SK-N-SH treated with all-trans-retinoic acid at 6 μM for 48 hours (cell line): Measurements from ENCODE around the gene AK3.

ENCODE experiments used
- ARNTL ChIP-seq: fragments of 450-650 bp; formaldehyde crosslinking; IDR thresholded peaks from 2 replicates; pipeline ENCODE4 v1.5.0; 2020; ENCODE audit warnings: low read depth, mild to moderate bottlenecking, moderate library complexity, borderline replicate concordance
- BACH2 ChIP-seq: fragments of 250-450 bp; sonication (Bioruptor Pico); IDR thresholded peaks from 2 replicates; pipeline ENCODE4 v1.9.0; 2021; ENCODE audit warnings: mild to moderate bottlenecking, borderline replicate concordance
- CREB5 ChIP-seq: fragments of 250-450 bp; sonication (Bioruptor Pico); IDR thresholded peaks from 2 replicates; pipeline ENCODE4 v1.5.1; 2020; ENCODE audit warnings: low read depth, mild to moderate bottlenecking, moderate library complexity
- GLIS3 ChIP-seq: fragments of 250-450 bp; sonication (Bioruptor Pico); IDR thresholded peaks from 2 replicates; pipeline ENCODE4 v1.5.0; 2020; ENCODE audit warnings: mild to moderate bottlenecking, moderate library complexity
- ISL1 ChIP-seq: fragments of 250-450 bp; sonication (Bioruptor Pico); IDR thresholded peaks from 2 replicates; pipeline ENCODE4 v2.1.2; 2022; ENCODE audit warnings: mild to moderate bottlenecking, moderate library complexity
- OSR1 ChIP-seq: fragments of 250-450 bp; sonication (Bioruptor Pico); IDR thresholded peaks from 2 replicates; pipeline ENCODE4 v1.8.0; 2022; ENCODE audit warnings: moderate library complexity, mild to moderate bottlenecking, inconsistent platforms
- PATZ1 ChIP-seq: fragments of 250-450 bp; sonication (Bioruptor Pico); IDR thresholded peaks from 2 replicates; pipeline ENCODE4 v1.8.0; 2020; ENCODE audit warnings: mild to moderate bottlenecking, moderate library complexity, borderline replicate concordance
- TOX ChIP-seq: fragments of 250-450 bp; sonication (Bioruptor Pico); IDR thresholded peaks from 2 replicates; pipeline ENCODE4 v1.8.0; 2021; ENCODE audit warnings: mild to moderate bottlenecking, moderate library complexity, borderline replicate concordance
- TSHZ2 ChIP-seq: fragments of 250-450 bp; sonication (Bioruptor Pico); IDR thresholded peaks from 2 replicates; pipeline ENCODE4 v1.5.0; 2020; ENCODE audit warnings: mild to moderate bottlenecking, moderate library complexity
- ZFP30 ChIP-seq: fragments of 450-650 bp; formaldehyde crosslinking; IDR thresholded peaks from 2 replicates; pipeline ENCODE4 v1.5.0; 2022; ENCODE audit warnings: mild to moderate bottlenecking, moderate library complexity
- ZNF8 ChIP-seq: fragments of 450-650 bp; formaldehyde crosslinking; IDR thresholded peaks from 2 replicates; pipeline ENCODE4 v1.5.0; 2020; ENCODE audit warnings: mild to moderate bottlenecking, moderate library complexity

- no peak for TF ChIP-seq TSHZ2 (CRISPR knock-in tag)
- TF ChIP-seq GLIS3 (CRISPR knock-in tag): no peak
- TF ChIP-seq PATZ1 (CRISPR knock-in tag): no peak
- no peak for TF ChIP-seq BACH2 (CRISPR knock-in tag)
- no peak for TF ChIP-seq ZFP30 (CRISPR knock-in tag)
- no peak for TF ChIP-seq ZNF8 (CRISPR knock-in tag)
- no peak for TF ChIP-seq TOX (CRISPR knock-in tag)
- TF ChIP-seq OSR1 (CRISPR knock-in tag): no peak
- no peak for TF ChIP-seq ISL1
- TF ChIP-seq ARNTL (CRISPR knock-in tag): no peak
- TF ChIP-seq CREB5: no peak
Observed at GRCh38 chr9:4718911-4719310, 22.1 kb downstream of the AK3 start.
